Right renal cortex interstitium (tissue), 3 donors: Measurements from ENCODE around the gene TSPAN17. TPM values are rescaled to one million over a fixed set of nuclear protein-coding genes. Genes with fewer than 3 reads are reported as not detected.
A peak's percentile ranks its signal among the peaks of the same experiment; 100 is the strongest.

Source experiments
- DNase-seq, 3 donors: peaks; one replicate each; pipeline ENCODE4 v3.0.0-alpha.2; 2013; ENCODE audit warnings: low read depth in 3 of 3, low spot score in 2 of 3
- polyA plus RNA-seq, 3 donors: library from polyadenylated mRNA; unstranded; fragments of 120-200 nt; gene quantifications; one replicate each; pipeline ENCODE4 v1.2.1, GENCODE V29; 2013; ENCODE audit not compliant: insufficient read length in 3 of 3

Gene TSPAN17
- polyA plus RNA-seq, 3 donors: 25.7 to 31.1 (median 30.5) TPM

GRCh38 chr5:176658817-176659511 is 11.7 kb downstream of the TSPAN17 start:
- no peak for DNase-seq

- no peak for DNase-seq
Observed at GRCh38 chr5:176659512-176659839, 12.2 kb downstream of the TSPAN17 start.

GRCh38 chr5:176659860-176660461 is 12.7 kb downstream of the TSPAN17 start:
- no peak for DNase-seq

- DNase-seq: no peak
Observed at GRCh38 chr5:176660530-176660859, 13.2 kb downstream of the TSPAN17 start.

GRCh38 chr5:176660860-176661641 is 13.8 kb downstream of the TSPAN17 start:
- peak; percentile 53 to 66 (median 62) for DNase-seq

- no peak for DNase-seq
Observed at GRCh38 chr5:176661676-176662075, 14.4 kb downstream of the TSPAN17 start.

GRCh38 chr5:176662371-176663333 is 15.4 kb downstream of the TSPAN17 start:
- DNase-seq: no peak

GRCh38 chr5:176663566-176663965 is 16.3 kb downstream of the TSPAN17 start:
- DNase-seq: no peak

GRCh38 chr5:176664479-176664878 is 17.2 kb downstream of the TSPAN17 start:
- no peak for DNase-seq

- DNase-seq: no peak
Observed at GRCh38 chr5:176664886-176665285, 17.6 kb downstream of the TSPAN17 start.

- DNase-seq: no peak
Observed at GRCh38 chr5:176665517-176665916, 18.2 kb downstream of the TSPAN17 start.

- no peak for DNase-seq
Observed at GRCh38 chr5:176667637-176668036, 20.4 kb downstream of the TSPAN17 start.

- DNase-seq: no peak
Observed at GRCh38 chr5:176670449-176670848, 23.2 kb downstream of the TSPAN17 start.

GRCh38 chr5:176671399-176671798 is 24.1 kb downstream of the TSPAN17 start:
- DNase-seq: no peak

- no peak for DNase-seq
Observed at GRCh38 chr5:176671890-176672747, 24.8 kb downstream of the TSPAN17 start.

- DNase-seq: no peak
Observed at GRCh38 chr5:176673651-176674583, 26.6 kb downstream of the TSPAN17 start.

- no peak for DNase-seq
Observed at GRCh38 chr5:176674799-176675198, 27.5 kb downstream of the TSPAN17 start.

- no peak for DNase-seq
Observed at GRCh38 chr5:176675676-176676360, 28.5 kb downstream of the TSPAN17 start.
